ENCODE results near the gene HAGHL. TPM values are rescaled to one million over a fixed set of nuclear protein-coding genes. Genes with fewer than 3 reads are reported as not detected.

The HAGHL gene
- total and polyA plus RNA-seq, 2 experiments from 2014 or later, result 21.6 to 35.3 TPM

DNA sequence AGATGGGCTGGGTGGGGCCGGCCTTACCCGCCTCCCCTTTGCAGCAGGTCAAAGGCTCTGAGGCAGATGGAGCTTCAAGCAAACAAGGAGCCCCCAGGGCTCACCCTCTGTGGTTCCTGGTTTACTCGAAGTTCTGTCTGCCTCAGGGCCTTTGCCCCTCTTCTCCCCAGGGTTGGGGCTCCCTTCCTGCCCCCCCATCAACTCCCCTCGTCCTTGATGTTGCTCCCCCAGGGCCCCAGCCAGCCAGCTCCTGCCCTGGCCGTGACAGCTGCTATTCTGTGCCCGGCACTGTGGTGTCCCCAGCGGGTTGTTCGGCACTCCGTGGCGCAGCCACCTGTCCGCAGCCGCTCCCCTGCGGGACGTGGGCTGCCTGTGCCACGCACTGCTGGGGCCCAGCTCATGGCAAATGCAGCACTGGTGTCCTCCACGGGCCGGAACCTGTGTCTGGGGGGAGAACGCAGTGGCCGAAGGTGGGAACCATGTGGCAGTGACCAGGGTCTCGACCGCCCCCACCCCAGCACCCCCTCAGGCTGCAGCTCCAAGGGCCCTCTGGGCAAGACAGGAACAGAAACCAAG, 16.3 kb upstream of the HAGHL start (continued):
- TF ChIP-seq, protein P1, sequence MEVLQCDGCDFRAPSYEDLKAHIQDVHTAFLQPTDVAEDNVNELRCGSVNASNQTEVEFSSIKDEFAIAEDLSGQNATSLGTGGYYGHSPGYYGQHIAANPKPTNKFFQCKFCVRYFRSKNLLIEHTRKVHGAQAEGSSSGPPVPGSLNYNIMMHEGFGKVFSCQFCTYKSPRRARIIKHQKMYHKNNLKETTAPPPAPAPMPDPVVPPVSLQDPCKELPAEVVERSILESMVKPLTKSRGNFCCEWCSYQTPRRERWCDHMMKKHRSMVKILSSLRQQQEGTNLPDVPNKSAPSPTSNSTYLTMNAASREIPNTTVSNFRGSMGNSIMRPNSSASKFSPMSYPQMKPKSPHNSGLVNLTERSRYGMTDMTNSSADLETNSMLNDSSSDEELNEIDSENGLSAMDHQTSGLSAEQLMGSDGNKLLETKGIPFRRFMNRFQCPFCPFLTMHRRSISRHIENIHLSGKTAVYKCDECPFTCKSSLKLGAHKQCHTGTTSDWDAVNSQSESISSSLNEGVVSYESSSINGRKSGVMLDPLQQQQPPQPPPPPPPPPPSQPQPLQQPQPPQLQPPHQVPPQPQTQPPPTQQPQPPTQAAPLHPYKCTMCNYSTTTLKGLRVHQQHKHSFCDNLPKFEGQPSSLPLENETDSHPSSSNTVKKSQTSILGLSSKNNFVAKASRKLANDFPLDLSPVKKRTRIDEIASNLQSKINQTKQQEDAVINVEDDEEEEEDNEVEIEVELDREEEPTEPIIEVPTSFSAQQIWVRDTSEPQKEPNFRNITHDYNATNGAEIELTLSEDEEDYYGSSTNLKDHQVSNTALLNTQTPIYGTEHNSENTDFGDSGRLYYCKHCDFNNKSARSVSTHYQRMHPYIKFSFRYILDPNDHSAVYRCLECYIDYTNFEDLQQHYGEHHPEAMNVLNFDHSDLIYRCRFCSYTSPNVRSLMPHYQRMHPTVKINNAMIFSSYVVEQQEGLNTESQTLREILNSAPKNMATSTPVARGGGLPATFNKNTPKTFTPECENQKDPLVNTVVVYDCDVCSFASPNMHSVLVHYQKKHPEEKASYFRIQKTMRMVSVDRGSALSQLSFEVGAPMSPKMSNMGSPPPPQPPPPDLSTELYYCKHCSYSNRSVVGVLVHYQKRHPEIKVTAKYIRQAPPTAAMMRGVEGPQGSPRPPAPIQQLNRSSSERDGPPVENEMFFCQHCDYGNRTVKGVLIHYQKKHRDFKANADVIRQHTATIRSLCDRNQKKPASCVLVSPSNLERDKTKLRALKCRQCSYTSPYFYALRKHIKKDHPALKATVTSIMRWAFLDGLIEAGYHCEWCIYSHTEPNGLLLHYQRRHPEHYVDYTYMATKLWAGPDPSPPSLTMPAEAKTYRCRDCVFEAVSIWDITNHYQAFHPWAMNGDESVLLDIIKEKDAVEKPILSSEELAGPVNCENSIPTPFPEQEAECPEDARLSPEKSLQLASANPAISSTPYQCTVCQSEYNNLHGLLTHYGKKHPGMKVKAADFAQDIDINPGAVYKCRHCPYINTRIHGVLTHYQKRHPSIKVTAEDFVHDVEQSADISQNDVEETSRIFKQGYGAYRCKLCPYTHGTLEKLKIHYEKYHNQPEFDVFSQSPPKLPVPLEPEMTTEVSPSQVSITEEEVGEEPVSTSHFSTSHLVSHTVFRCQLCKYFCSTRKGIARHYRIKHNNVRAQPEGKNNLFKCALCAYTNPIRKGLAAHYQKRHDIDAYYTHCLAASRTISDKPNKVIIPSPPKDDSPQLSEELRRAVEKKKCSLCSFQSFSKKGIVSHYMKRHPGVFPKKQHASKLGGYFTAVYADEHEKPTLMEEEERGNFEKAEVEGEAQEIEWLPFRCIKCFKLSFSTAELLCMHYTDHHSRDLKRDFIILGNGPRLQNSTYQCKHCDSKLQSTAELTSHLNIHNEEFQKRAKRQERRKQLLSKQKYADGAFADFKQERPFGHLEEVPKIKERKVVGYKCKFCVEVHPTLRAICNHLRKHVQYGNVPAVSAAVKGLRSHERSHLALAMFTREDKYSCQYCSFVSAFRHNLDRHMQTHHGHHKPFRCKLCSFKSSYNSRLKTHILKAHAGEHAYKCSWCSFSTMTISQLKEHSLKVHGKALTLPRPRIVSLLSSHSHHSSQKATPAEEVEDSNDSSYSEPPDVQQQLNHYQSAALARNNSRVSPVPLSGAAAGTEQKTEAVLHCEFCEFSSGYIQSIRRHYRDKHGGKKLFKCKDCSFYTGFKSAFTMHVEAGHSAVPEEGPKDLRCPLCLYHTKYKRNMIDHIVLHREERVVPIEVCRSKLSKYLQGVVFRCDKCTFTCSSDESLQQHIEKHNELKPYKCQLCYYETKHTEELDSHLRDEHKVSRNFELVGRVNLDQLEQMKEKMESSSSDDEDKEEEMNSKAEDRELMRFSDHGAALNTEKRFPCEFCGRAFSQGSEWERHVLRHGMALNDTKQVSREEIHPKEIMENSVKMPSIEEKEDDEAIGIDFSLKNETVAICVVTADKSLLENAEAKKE (CRISPR knock-in tag; IDR thresholded peaks at IDR 0.05), result no peak

DNA sequence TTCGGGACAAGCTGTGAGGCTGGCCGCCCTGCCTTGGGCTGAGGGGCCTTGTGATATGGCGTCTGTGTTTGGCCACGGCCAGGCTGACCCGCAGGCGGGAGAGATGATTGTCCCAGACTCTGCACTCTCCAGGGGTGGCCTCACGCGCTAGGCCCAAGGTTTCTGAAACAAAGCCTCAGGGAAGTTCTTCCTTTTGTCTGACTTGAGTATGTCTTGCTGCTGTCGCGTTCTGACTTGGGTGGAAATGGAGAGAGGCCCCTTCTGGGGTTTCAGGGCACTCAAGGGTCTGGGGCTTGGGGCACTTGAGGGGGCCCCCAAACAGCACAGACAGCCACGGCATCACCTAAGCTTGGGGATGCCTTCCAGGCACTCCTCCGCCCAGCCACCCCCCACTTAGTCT, 15.8 kb upstream of the HAGHL start:
- H3K27me3 ChIP-seq (ENCODE audit: insufficient read depth), result peaks cover 71% of the 10 kb centered on the region
- no peak overlapping the region for H3K4me3 ChIP-seq
- H3K4me1 ChIP-seq (ENCODE audit: insufficient read depth), result peaks cover under 1% of the 10 kb centered on the region; the same call in 1 of the 2 replicates

More for the DNA sequence above, 15.8 kb upstream of the HAGHL start:
- H3K4me2 ChIP-seq, result no peak overlapping the region
- Mint-ChIP-seq H3K4me1 (no peaks in the 10 kb centered on the region; the same call in 2 of the 3 replicates), H3K27ac (no peak overlapping the region), H3K4me3 (no peak overlapping the region), H3K9me3 (peaks cover 4% of the 10 kb centered on the region; the same call in 1 of the 3 replicates), H3K36me3 (ENCODE audit: low read depth) (no peaks in the 10 kb centered on the region), H3K27me3 (ENCODE audit: insufficient read depth, low read depth, poor library complexity) (peaks cover 59% of the 10 kb centered on the region)
- no peak overlapping the region for H3K27ac ChIP-seq (ENCODE audit: low read depth)
- H3K36me3 ChIP-seq (ENCODE audit: insufficient read depth), result no peaks in the 10 kb centered on the region
- no peak overlapping the region for H2AFZ ChIP-seq
- ATAC-seq (no peak), DNase-seq (ENCODE audit: low spot score) (no peak)
- no peaks in the 10 kb centered on the region for H4K20me1 ChIP-seq (replicated peaks; ENCODE audit: insufficient read depth)
- 0 out of 2 replicates have a peak, but pooled peaks cover 6% of the 10 kb centered on the region for H3F3A ChIP-seq (replicated peaks; ENCODE audit: low read depth)
- no peaks in the 10 kb centered on the region for H3K9me2 ChIP-seq (ENCODE audit: insufficient read depth)
- TF ChIP-seq CREB1 (CRISPR knock-in tag; IDR thresholded peaks at IDR 0.05; ENCODE audit: low read depth) (no peak), JUNB (IDR thresholded peaks at IDR 0.05; ENCODE audit: unreplicated experiment) (no peak), NANOG (IDR thresholded peaks at IDR 0.05; ENCODE audit: borderline replicate concordance) (no peak), STAT1 (IDR thresholded peaks at IDR 0.05; ENCODE audit: unreplicated experiment) (no peak), POLR2AphosphoS5 (IDR thresholded peaks at IDR 0.05; ENCODE audit: low read depth) (no peak), ZNF114 (CRISPR knock-in tag; IDR thresholded peaks at IDR 0.05) (no peak), EZH2phosphoT487 (IDR thresholded peaks at IDR 0.05; ENCODE audit: unreplicated experiment) (no peak)
- TF ChIP-seq, protein P2, sequence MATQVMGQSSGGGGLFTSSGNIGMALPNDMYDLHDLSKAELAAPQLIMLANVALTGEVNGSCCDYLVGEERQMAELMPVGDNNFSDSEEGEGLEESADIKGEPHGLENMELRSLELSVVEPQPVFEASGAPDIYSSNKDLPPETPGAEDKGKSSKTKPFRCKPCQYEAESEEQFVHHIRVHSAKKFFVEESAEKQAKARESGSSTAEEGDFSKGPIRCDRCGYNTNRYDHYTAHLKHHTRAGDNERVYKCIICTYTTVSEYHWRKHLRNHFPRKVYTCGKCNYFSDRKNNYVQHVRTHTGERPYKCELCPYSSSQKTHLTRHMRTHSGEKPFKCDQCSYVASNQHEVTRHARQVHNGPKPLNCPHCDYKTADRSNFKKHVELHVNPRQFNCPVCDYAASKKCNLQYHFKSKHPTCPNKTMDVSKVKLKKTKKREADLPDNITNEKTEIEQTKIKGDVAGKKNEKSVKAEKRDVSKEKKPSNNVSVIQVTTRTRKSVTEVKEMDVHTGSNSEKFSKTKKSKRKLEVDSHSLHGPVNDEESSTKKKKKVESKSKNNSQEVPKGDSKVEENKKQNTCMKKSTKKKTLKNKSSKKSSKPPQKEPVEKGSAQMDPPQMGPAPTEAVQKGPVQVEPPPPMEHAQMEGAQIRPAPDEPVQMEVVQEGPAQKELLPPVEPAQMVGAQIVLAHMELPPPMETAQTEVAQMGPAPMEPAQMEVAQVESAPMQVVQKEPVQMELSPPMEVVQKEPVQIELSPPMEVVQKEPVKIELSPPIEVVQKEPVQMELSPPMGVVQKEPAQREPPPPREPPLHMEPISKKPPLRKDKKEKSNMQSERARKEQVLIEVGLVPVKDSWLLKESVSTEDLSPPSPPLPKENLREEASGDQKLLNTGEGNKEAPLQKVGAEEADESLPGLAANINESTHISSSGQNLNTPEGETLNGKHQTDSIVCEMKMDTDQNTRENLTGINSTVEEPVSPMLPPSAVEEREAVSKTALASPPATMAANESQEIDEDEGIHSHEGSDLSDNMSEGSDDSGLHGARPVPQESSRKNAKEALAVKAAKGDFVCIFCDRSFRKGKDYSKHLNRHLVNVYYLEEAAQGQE (IDR thresholded peaks at IDR 0.05; ENCODE audit: unreplicated experiment), result no peak
- no peaks in the 10 kb centered on the region for H3K79me2 ChIP-seq (replicated peaks; ENCODE audit: insufficient read depth)
